Measurements from ENCODE around the gene NUDT3.

Gene NUDT3

DNA sequence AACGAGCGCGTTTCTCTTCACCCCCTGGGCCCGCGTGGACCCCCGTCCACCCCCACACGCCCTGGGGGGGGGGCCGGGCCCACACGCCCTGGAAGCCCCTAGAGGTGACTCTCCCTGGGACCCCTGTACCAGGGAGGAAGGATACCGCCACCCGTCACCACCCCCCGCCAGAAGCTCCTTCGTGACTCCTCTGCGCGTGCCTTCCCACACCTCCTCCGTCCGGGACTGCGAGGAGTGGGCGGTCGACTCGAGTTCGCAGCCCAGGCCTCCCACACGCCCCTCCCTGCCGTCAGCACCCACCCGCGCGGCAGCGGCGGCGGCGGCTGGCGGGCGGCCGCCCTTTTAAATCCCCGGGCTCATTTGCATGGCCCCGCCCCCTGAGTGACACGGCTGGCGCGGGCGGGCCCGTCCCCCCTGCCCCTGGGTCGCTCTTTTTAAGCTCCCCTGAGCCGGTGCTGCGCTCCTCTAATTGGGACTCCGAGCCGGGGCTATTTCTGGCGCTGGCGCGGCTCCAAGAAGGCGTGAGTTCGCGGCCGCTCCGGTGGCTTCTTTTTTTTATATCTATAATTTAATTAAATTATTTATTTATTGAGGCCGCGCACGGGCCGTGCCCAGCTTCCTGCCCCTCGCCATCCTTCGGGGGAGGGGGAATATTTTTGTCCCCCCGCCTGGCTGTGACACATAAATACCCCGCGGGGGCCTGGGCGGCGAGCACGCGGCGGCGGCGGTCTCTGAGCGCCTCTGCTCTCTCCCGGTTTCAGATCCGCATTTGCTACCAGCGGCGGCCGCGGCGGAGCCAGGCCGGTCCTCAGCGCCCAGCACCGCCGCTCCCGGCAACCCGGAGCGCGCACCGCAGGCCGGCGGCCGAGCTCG, 155.8 kb downstream of the NUDT3 start, which contains the start of gene HMGA1:
HMGA1 (plus strand) TSS at position 431 of the 873 bp plus-strand sequence. CDS start 3,908 bp downstream, outside the sequence.
- DNase-seq, result peak; percentile 94

GRCh38 chr6:34236131-34236442, 156.4 kb downstream of the NUDT3 start:
- no peak for DNase-seq

DNA sequence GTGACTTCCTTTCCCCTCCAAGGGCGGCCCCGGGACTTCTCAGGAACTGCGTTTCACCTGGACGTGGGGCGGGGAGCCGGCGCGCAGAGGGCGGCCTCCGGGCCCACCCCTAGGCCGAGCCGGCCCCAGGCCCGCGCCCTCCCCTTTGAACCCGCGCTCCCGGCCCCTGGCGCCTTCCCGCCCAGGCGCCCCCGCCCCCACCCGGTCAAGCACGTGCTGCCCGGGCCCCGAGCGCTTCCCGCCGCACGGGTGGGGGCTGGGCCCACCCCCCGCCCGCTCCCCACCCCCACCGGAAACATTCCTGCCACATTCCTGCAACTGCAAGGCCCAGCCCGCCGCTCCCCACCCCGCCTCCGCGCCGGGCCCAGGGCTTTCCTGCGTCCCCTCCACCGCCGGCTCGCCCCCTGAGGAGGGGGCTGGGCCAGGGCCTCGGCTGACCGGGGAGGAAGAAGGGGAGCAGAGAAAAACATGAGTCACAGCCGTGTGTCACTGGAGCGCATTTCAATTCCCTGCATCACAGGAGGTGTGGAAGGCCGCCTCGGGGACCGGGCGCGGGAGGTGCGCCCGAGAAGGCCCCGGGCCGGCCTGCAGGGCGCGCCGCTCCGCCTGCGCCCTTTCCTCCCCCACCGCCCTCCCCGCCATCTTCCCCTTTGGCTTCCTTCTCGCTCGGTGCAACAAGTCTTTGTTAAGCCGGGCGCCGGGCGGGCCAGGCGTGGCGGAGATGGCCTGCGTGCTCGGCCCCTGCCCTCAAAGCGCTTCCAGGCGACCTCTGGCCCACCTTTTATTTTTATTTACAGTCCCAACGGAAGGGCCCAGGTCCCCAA, 156.9 kb downstream of the NUDT3 start:
- DNase-seq, result peak; percentile 99

DNA sequence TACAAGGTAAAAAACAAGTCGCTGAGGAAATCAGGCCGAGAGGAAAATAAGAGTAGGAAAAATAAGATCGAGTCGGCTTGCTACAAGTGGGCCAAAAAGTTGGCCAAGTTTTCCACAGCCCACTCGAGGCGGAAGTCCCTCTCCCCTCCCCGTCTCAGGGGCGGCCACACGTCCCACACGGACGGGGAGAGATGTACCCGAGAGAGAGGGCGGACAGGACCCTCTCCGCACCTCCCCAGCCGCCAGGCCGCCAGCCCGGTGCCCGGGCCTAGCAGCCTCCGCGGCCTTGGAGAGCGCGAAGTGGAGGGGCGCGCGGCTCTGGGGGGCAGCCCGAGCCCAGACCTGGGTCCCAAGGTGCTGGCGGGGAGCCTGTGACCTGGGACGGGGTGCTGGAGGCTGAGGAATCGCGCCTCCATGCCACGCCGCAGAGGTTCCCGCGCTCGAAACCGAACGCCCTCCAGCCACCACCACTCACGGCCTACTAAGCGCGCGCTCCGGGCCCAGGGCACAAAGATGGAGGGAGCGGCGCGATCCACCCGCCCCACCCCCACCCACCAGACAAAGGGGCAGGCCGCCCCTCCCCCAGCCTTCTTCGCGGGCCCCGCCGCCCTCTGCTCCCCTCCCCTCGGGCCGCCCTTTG, 157.7 kb downstream of the NUDT3 start:
- peak; percentile 47 for DNase-seq

DNA sequence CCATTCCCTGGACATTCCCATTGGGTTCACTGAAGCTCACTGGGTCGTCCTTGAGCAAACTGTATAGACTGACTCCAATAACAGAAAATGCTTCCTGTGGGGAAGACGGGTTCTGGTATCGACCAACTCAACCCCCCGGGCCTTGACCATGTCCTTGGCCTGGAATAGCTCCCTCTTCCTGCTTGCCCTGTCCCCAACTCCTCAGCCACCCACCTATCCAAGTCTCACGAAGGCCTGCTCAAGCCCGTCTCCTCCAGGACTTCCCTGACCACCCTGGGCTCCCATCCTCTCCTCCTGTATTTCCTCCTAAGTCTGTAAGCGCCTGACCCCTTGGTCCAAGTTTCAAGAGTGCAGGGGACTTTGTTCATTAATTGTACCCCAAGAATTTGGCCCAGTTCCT, 158.6 kb downstream of the NUDT3 start:
- peak; percentile 46 for DNase-seq

DNA sequence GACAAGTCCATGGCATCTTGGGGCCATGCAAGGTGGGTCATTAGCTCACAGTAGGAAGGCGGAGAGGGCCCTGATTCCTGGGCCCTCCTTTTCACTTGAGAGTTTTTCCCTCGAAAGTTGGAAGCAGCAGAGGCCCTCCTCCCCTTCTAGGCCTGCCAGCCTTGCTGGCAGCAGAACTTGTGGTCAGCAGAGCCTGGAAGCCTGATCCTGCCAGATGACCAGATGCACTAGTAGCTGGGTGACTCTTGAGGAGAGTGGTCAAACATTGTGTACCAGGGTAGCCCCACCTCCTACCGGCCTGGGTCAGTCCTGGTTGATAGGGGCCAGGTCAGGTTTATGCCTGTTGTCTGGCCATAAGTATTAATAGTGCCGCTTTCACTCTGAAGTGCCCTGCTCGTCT, 159.6 kb downstream of the NUDT3 start:
- no peak for DNase-seq

- DNase-seq, result peak; percentile 40
Observed at GRCh38 chr6:34231566-34232336, 160.7 kb downstream of the NUDT3 start.

DNA sequence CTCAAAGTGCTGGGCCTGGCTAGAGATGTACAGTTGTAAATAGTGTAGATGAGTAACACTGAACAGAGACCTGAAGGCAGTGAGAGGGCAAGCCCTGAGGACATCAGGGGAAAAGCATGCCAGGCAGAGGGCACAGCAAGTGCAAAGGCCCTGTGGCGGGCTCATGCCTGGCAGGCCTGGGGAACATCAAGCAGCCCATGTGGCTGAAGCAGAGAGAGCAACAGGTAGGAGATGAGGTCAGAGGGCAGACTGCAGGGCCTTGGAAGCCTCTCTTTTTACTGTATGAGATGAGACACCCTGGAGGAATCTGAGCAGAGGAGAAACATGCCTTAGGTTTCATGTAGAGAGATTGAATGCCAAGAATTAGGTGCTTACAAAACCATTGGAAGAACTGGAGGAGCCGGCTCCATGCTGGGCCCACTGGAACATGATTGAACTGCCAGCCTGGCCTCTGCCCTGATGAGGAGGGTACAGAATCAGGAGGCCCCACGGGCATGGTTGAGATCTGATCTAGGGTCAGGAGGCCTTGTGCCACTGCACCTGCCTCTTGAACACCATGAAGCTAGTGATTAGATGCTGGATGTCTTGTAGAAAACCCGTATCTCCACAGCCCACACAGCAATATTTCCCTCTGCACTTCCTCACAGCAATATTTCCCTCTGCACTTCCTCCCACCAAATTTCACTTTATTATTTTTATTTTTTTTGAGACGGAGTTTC, 161.7 kb downstream of the NUDT3 start:
- DNase-seq, result peak; percentile 67

- DNase-seq, result peak; percentile 5
Observed at GRCh38 chr6:34229877-34230276, 162.6 kb downstream of the NUDT3 start.

All from islet precursor cell (in vitro differentiated cells).